WTC11 (cell line): ENCODE measurements around the gene DENND6A. TPM values are rescaled to one million over a fixed set of nuclear protein-coding genes. Genes with fewer than 3 reads are reported as not detected.
A peak's percentile ranks its signal among the peaks of the same experiment; 100 is the strongest.

Source experiments
- ATAC-seq: fragments of 200-7000 bp; cut with Tn5 transposase; 2 replicates; pipeline ENCODE4 v1.10.0; 2021; ENCODE audit warnings: mild to moderate bottlenecking, moderate library complexity
- CTCF ChIA-PET: fragments of 300-600 bp; sonication (Branson Sonifier 250); formaldehyde crosslinking; loops from one replicate; lab custom pipeline; 2021; ENCODE audit warnings: antibody characterized with exemption; lab: Charles Lee
- POLR2A ChIA-PET: fragments of 350-600 bp; sonication (Branson Sonifier 250); formaldehyde crosslinking; loops from one replicate; lab custom pipeline; 2021; ENCODE audit warnings: antibody characterized with exemption; lab: Charles Lee
- DNase-seq: peaks from one replicate; pipeline ENCODE4 v3.0.0; 2021; ENCODE audit warnings: low spot score
- H3K27ac Mint-ChIP-seq: 2 replicates; pipeline ENCODE4 v1.8.0; 2021; ENCODE audit warnings: mixed read lengths
- H3K27me3 Mint-ChIP-seq: 2 replicates; pipeline ENCODE4 v1.8.0; 2021; ENCODE audit warnings: low read depth, mild to moderate bottlenecking, moderate library complexity, mixed read lengths
- H3K36me3 Mint-ChIP-seq: 2 replicates; pipeline ENCODE4 v1.8.0; 2021; ENCODE audit warnings: mixed read lengths
- H3K4me1 Mint-ChIP-seq: 2 replicates; pipeline ENCODE4 v1.8.0; 2022; ENCODE audit warnings: mixed read lengths
- H3K4me3 Mint-ChIP-seq: 2 replicates; pipeline ENCODE4 v1.8.0; 2021; ENCODE audit warnings: mild to moderate bottlenecking, moderate library complexity, mixed read lengths
- H3K9me3 Mint-ChIP-seq: 2 replicates; pipeline ENCODE4 v1.8.0; 2021; ENCODE audit warnings: mixed read lengths
- AFF4 ChIP-seq: sonication (generic); formaldehyde crosslinking; IDR thresholded peaks from 2 replicates; pipeline ENCODE4 v1.8.1; 2023; ENCODE audit warnings: mild to moderate bottlenecking, missing genetic modification reagents, borderline replicate concordance
- CDX4 ChIP-seq: fragments of 250-450 bp; sonication (Bioruptor Pico); IDR thresholded peaks from 2 replicates; pipeline ENCODE4 v1.9.0; 2021; ENCODE audit warnings: moderate library complexity, mild to moderate bottlenecking, inconsistent platforms, borderline replicate concordance
- EMX1 ChIP-seq: fragments of 250-450 bp; sonication (Bioruptor Pico); IDR thresholded peaks from 2 replicates; pipeline ENCODE4 v1.8.0; 2021; ENCODE audit warnings: mild to moderate bottlenecking
- FOXK1 ChIP-seq: sonication (generic); formaldehyde crosslinking; IDR thresholded peaks from 2 replicates; pipeline ENCODE4 v1.8.0; 2022; ENCODE audit warnings: mild to moderate bottlenecking, moderate library complexity, missing genetic modification reagents
- IRF2 ChIP-seq: sonication (generic); formaldehyde crosslinking; IDR thresholded peaks from 2 replicates; pipeline ENCODE4 v1.8.0; 2022; ENCODE audit warnings: low read depth, missing genetic modification reagents, borderline replicate concordance
- KAT7 ChIP-seq: sonication (generic); formaldehyde crosslinking; IDR thresholded peaks from 2 replicates; pipeline ENCODE4 v1.8.1; 2023; ENCODE audit warnings: missing genetic modification reagents, mild to moderate bottlenecking, borderline replicate concordance
- NFYB ChIP-seq: sonication (generic); formaldehyde crosslinking; conservative IDR thresholded peaks from 2 replicates; pipeline ENCODE4 v1.8.0; 2022; ENCODE audit warnings: low read depth, missing genetic modification reagents
- RELA ChIP-seq: sonication (generic); formaldehyde crosslinking; IDR thresholded peaks from 2 replicates; pipeline ENCODE4 v1.8.1; 2022; ENCODE audit warnings: missing genetic modification reagents, mild to moderate bottlenecking, borderline replicate concordance
- TEAD4 ChIP-seq: sonication (generic); formaldehyde crosslinking; IDR thresholded peaks from 2 replicates; pipeline ENCODE4 v1.8.0; 2022; ENCODE audit warnings: mild to moderate bottlenecking, missing genetic modification reagents
- ZMAT4 ChIP-seq: fragments of 250-450 bp; sonication (Bioruptor Pico); IDR thresholded peaks from 2 replicates; pipeline ENCODE4 v1.9.0; 2021; ENCODE audit warnings: mild to moderate bottlenecking
- ZNF121 ChIP-seq: sonication (generic); formaldehyde crosslinking; IDR thresholded peaks from 2 replicates; pipeline ENCODE4 v1.8.0; 2023; ENCODE audit warnings: missing genetic modification reagents
- ZNF317 ChIP-seq: sonication (generic); formaldehyde crosslinking; IDR thresholded peaks from 2 replicates; pipeline ENCODE4 v1.8.1; 2023; ENCODE audit warnings: low read depth, mild to moderate bottlenecking, moderate library complexity, missing genetic modification reagents, borderline replicate concordance
- ZNF532 ChIP-seq: fragments of 250-450 bp; sonication (Bioruptor Pico); IDR thresholded peaks from 2 replicates; pipeline ENCODE4 v1.9.0; 2021; ENCODE audit warnings: mild to moderate bottlenecking, borderline replicate concordance
- ZSCAN18 ChIP-seq: fragments of 250-450 bp; sonication (Bioruptor Pico); IDR thresholded peaks from 2 replicates; pipeline ENCODE4 v2.1.2; 2022; ENCODE audit warnings: mild to moderate bottlenecking, moderate library complexity
- total RNA-seq: library from RNA; stranded (reverse); gene quantifications from 3 replicates; pipeline ENCODE4 v1.2.3, GENCODE V29; 2021

Gene DENND6A
- total RNA-seq, 1 experiment from 2014 or later = 13.9 TPM

- no peak for TF ChIP-seq KAT7 (CRISPR knock-in tag)
- no peak for TF ChIP-seq FOXK1
- TF ChIP-seq ZNF317 = no peak
- no peak for TF ChIP-seq ZMAT4 (CRISPR knock-in tag)
- no peak for TF ChIP-seq ZNF532 (CRISPR knock-in tag)
- no peak for TF ChIP-seq TEAD4 (CRISPR knock-in tag)
- no peak for TF ChIP-seq ZNF121 (CRISPR knock-in tag)
Observed at GRCh38 chr3:57594144-57594543, 98.7 kb downstream of the DENND6A start (continued).

GRCh38 chr3:57592306-57592705 is 100.6 kb downstream of the DENND6A start:
- CTCF ChIA-PET = no interaction called here
- no peak for DNase-seq
- Mint-ChIP-seq H3K4me3 (no peak overlapping the region), H3K4me1 (peaks cover 14% of the 10 kb centered on the region), H3K36me3 (peaks cover 15% of the 10 kb centered on the region), H3K9me3 (no peaks in the 10 kb centered on the region)
- no peak for ATAC-seq
- TF ChIP-seq CDX4 (CRISPR knock-in tag) (no peak), KAT7 (CRISPR knock-in tag) (no peak), NFYB (CRISPR knock-in tag) (no peak), IRF2 (CRISPR knock-in tag) (no peak)
- TF ChIP-seq, all 79 proteins: peak for 0
- POLR2A ChIA-PET = no interaction called here
- H3K27ac Mint-ChIP-seq = peak overlapping the region; percentile 48
- H3K27me3 Mint-ChIP-seq = no peaks in the 10 kb centered on the region

GRCh38 chr3:57587905-57588304 is 105.0 kb downstream of the DENND6A start:
- Mint-ChIP-seq H3K27me3 (no peaks in the 10 kb centered on the region), H3K27ac (peak overlapping the region; percentile 74), H3K9me3 (no peaks in the 10 kb centered on the region), H3K4me3 (no peak overlapping the region), H3K4me1 (0 out of 2 replicates have a peak, but pooled peaks cover 4% of the 10 kb centered on the region), H3K36me3 (peaks cover 13% of the 10 kb centered on the region)
- CTCF ChIA-PET = no interaction called here
- POLR2A ChIA-PET = no interaction called here
- no peak for DNase-seq
- ATAC-seq = no peak
- no peak for TF ChIP-seq AFF4
- TF ChIP-seq EMX1 (CRISPR knock-in tag) = no peak
- TF ChIP-seq RELA (CRISPR knock-in tag) = no peak
- no peak for TF ChIP-seq ZSCAN18 (CRISPR knock-in tag)
- TF ChIP-seq ZNF532 (CRISPR knock-in tag) = no peak
